Inflammatory macrophage treated with lipopolysaccharide for 4 hours (primary cell): ENCODE results near the gene HENMT1.
A peak's percentile ranks its signal among the peaks of the same experiment; 100 is the strongest.
"Not testable (repeated sequence)": the region's sequence is repeated elsewhere in the genome, so short reads cannot be mapped to it uniquely, and the experiment has no call there.

ENCODE experiments used
- DNase-seq: peaks from one replicate; pipeline ENCODE4 v3.0.0-alpha.2; 2020

The HENMT1 gene

DNA sequence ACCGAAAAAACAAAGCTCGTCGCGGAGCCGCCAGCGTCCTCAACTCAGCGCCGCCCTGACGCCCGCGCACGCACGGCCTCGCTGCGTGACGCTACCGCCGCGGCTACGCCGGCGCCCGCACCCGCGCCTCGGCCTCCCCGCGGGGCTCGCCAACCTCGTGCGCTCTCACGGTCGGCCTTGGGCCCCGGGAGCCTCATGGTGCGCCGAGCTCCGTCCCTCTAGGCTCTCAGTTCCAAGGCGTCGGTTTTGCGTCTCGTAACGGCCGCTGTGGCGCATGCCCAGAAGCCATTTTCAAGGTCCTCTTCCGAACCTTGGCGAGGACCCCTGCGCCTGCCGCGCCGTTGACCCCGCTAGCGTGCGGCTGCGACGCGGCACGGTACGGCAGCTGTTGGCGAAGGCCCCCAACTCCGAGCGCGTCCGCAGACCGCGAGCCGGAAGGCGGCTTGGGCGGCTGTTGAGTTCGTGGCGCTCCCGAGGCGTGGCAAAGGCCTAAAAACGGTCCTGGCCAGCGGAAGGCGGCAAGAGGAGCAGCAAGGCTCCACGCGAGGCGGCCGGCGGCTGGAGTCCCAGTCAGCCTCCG lies at the start of gene HENMT1:
HENMT1 (minus strand) TSS at position 64 of the 580 bp plus-strand sequence. CDS start 1,209 bp downstream, outside the sequence.
- DNase-seq: peak; percentile 72

DNA sequence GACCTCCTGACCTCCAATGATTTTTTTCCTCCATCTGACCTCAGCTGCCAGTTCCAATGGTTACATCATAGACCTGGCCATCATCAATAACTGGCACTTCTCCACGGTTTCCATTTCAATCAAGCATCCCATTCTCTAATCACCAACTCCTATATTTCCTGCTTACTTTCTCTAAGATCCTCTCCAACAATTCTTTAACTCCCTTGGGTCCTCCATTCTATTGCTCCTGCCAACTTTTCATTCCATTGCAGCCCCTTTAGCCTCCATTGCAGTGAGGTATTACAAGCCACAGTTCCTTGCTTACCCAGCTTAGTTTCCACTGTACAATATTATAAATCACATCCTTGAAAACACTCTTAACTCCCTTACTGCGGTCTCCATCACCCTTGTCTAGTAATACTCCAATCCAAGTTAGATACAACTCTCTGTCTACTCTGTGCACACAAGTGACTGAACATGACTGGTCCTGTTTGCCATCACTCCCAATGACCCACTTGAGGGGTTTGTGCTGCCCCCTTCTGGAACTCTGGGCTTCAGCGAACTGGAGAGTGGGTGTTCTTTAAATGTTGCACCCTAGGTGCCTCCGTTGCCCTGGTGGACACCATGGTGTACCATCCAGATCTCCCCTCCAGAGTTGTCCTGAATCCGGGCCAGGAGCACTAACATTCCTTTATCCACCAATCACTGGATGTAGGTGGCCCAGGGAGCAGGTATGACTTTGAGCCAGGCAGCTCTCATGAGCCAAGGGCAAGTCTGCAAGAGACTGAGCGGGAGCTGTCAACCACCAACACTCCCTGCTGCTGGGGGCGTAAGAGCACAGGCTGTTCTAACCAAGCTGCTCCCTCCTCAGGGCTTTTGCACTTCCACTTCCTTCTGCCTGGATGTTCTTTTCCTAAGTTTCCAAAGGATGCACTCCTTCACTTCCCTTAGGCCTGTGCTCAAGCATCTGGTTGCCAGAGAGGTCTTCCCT lies 48.1 kb upstream of the HENMT1 start:
- DNase-seq: peak; percentile 30

DNA sequence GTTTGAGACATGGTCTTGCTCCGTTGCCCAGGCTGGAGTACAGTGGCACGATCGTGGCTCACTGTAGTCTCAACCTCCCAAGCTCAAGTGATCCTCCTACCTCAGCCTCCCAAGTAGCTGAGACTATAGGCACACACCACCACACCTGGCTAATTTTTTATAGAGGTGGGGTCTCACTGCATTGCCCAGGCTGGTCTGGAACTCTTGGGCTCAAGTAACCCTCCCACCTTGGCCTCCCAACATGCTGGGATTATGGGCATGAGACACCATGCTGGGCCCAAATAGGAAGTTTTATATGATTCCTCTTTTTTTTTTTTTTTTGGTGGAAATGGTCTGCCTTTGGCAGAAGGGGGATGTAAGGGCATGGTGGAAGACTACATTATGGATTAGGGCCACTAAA lies 45.8 kb upstream of the HENMT1 start:
- no peak for DNase-seq

DNA sequence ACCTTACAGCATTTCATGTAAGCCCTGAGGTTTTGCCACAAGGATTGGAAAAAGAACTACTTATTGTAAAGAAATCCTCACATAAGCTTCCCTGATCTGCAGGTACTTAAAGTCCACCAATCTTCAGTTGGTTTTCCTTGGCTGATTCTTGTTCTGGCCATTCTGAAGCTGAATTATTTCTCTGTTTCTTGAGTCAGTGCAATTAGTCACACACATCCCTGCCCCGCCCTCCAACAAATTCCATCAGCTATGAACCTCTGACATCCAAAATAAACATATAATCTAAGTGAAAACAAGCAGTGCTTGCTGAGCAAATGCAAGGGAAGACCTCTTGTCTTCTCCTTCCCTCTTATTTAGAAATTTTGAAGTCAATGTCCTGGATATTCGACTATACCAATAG lies 43.6 kb upstream of the HENMT1 start:
- no peak for DNase-seq

DNA sequence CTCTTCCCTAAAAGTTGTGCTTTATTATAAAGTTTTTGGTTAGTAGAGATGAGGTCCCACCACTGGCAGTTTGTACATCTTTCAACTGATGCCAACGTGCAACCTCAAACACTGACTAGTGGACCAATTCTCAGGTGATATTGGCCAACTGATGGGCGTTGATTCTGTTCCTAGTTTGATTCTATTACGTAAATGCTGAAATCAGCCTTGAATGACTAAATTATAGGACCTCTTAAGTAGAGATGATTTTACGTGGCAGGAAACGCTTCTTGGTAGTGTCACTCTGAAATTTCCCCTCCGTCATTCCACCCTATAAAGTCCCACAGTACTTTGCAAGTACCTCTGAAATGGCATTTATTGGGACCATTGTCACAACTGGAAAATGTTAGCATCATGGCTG lies 43.0 kb upstream of the HENMT1 start:
- peak; percentile 33 for DNase-seq

DNA sequence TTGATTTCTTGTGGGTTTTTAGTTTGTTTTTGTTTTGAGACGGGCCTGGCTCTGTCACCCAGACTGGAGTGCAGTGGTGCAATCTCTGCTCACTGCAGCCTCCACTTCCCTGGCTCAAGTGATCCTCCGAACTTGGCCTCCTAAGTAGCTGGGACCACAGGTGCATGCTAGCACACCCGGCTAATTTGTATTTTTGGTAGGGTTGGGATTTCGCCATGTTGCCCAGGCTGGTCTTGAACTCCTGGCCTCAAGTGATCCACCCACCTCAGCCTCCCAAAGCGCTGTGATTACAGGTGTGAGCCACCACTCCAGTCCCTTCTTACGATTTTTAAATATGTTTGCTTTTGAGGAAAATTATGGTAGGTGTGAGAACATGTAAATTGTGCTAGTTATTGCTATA lies 41.2 kb upstream of the HENMT1 start:
- not testable (repeated sequence) for DNase-seq

DNA sequence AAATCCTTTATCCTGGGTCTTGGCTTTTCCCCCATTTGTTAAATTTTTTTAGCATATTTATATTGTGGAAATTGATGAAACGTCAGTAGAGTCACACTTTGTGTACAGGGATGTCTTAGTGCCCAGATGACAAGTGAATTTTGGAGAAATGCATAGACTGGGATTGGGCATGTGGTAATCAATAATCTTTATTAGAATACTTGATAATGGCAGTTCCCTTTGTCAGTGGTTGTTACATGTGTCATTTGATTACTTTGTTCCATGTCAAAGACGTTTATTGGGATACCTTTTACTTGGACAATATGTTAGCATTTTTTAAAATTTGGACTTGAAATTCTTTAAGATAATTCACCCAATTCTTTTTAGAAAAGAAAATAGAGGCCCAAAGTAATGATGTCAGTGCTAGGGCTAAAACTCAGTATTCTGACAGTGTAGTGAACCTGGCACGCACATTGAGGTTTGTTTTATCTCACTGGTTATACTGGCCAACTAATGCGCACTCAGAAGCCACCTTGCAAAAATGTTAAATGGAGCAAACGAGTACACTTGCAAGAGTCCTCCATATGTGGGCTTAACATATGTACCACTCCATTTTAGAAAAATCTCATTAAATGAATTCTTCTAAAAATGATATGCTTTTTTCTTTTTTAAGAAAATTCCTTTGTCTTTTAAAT lies 40.4 kb upstream of the HENMT1 start:
- DNase-seq: no peak

DNA sequence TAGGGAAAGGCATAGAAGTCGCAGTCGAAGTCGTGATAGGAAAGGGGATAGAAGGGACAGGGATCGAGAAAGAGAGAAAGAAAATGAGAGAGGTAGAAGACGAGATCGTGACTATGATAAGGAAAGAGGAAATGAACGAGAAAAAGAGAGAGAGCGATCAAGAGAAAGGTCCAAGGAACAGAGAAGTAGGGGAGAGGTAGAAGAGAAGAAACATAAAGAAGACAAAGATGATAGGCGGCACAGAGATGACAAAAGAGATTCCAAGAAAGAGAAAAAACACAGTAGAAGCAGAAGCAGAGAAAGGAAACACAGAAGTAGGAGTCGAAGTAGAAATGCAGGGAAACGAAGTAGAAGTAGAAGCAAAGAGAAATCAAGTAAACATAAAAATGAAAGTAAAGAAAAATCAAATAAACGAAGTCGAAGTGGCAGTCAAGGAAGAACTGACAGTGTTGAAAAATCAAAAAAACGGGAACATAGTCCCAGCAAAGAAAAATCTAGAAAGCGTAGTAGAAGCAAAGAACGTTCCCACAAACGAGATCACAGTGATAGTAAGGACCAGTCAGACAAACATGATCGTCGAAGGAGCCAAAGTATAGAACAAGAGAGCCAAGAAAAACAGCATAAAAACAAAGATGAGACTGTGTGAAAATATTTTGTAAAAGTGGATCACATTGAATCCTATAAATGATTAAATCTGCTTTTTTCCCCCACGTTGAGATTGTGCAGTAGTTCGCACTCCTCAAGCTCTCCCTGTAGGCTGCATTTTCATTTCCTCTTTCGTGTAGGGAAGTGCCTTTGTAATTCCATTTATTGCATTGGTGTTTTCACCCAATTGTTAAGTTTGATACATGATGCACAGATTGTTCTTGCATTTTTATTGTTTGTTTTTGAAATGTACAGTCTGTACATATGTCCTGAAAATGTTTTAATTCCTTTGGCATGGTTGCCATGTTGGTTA lies 38.8 kb upstream of the HENMT1 start:
- peak; percentile 74 for DNase-seq

DNA sequence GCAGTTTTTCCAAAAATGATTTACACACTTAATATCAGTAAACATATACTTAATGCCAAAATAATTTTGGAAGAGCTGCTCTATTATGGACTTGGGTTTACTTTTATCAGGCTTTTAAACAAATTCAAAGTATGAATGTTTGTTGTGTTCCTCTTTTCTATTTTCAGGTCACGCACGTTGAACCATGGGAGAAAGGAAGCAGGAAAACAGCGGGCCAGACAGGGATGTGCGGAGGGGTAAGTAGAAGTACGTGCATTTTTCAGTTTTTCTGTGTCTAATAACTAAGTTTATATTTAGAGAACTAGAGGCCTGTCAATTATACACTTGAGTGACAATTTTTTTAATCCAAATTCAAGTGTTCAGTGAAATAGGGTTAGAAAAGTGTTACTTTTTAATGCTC lies 34.6 kb upstream of the HENMT1 start:
- peak; percentile 25 for DNase-seq

DNA sequence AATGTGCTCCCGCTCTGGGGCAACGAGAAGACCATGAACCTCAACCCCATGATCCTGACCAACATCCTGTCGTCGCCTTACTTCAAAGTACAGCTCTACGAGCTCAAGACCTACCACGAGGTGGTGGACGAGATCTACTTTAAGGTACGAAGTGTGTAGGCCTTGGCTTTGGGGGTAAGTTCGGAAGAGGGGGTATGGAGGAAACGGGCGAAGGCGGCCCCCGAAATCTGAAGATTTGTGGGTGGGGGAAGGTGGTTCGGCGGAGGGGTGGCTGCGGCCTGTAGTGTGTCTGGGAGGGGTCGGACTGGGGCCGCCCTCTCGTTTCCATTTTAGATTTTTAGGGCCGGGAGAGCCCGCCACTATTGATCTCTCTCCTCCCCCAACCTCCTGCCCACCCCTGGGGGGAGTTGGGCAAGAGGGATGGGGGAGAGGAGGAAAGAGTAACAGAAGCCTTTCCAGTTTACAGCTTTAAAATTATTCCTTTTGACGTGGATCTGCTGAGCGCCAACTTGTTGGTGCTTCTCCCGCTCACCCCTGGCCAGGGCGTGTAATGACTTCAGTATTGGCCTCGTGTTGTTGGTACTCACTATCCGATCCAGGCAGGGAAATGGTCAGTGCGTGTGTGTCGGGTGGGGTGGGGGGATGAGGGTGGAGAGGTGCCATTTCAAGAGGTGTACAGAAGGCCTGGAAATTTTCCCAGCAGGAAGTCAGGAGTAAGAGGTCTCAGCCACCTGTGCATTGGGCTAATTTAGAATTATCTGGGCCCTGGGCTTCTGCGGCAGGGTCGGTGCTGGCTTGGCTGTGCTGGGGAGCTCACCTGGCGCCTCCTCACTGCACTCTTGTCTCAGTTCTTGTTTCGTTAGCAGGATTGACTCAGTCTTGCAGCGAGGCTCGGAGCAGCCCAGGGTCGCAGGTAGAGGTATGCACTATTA lies 32.1 kb upstream of the HENMT1 start:
- peak; percentile 66 for DNase-seq

DNA sequence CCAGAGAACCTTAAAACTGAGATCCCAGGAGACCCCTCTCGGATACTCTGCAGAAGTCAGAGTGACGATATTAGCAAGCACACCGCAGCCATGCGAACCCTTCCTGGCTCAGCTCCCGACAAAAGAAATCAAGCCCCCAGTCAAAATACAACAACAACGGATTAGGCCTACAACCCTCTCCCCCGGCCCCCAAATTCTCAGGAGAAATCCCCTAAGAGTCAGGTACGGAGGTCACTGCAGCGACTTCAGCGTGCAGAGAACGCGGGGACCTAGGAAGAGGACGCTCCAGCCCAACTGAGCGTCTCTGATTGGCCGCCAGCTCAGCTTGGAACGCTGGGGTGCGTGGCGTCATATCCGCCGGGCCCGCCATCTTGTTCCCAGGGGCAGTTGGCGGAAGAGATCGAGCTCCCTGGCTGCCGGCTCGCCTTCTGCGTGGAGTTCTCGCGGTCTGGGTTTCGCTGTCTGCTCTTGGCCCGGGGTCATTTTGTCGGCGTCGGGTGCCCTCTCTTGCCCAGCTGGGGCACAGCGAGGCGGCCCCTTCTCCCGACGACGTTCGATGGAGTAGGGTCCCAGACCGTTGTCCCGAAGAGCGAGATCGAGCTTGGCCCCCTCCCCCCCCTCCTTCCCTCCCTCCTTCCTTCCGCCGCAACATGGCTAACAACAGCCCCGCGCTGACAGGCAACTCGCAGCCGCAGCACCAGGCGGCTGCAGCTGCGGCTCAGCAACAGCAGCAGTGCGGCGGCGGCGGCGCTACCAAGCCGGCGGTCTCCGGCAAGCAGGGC lies 31.2 kb upstream of the HENMT1 start, which contains the start of gene PRPF38B:
PRPF38B (plus strand) TSS at position 369 of the 782 bp plus-strand sequence; CDS start at position 651, 282 bp downstream.
- peak; percentile 93 for DNase-seq

DNA sequence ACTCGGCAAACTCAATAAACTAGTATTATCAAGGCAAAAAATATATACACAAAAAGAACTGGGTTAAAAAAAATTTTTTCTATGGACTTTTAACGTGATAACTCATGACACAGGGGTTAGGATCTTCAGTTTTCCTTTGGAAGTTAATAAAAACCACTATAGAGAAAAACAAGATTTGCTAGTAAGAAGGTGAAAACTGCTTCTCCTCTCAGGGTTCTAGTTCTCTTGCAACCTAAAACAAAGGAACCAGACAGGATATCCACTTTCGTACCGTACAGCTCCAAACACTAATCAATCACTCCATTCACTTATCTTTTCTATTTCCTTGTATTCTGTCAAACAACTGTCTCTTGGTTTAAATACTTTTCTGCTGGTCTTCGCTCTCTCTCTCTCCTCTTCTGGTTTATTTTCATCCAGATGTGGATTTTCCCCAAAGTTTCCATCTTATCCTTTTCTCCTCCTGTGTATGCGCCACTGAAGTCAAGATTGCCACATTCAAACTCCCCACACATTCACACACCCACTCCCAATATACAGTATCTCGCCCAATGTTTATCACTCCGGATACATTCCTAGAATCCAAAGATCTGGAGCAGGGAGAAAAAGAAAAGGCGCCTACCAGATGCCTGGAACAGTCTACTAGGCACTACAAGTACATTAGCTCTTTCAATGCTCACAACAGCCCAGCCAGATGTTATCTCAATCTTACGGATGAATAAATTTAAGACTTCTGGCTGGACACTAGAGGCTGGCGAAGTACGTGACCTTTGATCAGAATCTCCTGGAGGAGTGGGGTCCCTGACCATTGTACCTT lies 30.4 kb upstream of the HENMT1 start:
- no peak for DNase-seq

DNA sequence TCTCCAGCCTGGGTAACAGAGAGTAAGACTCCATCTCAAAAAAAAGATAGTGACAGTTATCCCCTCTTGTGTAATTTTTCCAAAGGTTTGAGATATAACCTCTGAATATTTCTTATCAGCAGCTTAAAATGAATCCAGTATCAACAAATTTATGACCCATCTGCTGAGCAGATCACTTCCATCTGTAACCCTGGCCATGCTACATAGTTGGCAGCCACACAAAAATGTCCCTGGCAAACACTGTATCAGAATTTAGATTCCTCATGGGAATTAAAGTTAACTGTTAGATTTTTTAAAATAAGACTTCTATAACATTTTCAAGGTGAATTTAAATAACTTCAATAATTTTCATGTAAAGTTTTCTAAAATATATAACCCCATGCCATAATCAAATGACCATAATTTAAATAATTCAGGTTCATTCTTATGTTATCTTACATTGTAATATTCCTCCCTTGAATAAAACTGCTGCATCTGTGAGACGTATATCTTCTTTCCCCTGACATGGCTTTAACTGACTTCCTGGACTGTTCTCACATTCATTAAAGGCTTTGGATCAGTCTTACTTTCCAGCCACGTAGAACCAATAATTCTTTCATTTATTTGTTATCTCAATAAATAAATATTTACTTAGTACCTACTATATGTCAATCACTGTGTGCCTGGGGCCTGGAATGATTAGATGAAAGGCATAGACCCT lies 25.9 kb upstream of the HENMT1 start:
- no peak for DNase-seq

DNA sequence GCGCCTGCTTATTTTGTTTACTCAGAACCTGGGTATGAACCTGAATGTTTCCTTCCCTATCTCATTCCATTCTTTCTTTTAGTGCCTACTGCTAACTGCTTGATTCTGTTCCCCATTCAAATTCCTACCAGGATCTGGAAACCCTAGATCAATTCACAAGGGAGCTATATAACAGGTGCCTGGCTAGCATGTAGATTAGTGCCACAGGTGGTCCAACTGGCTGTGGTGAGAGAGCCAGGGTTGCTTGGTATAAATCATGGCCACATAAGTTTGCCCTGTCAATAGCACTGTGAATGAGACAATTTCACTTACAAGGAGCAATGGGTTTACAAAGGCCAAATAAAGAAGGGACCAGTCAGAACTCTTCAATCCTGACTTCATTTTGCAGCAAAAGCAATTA lies 24.6 kb upstream of the HENMT1 start:
- DNase-seq: no peak

DNA sequence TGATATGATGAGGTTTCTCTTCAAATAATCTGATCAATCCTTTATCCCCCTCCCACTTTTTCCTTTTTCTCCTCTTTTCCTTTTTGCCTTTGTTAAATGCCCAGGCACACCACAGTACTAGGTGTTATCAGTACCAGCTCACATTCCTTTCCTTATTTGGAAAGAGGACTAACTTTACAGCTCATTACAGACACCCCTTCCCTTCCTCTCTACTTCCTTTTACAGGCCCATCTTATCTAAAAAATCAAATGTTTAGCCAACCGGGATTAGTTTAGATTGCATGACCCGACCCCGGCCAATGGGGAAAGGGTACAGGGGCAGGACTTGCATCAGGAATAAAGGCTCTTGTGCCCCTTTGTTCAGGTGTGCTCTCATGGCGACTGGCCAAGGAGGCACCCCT lies 20.8 kb upstream of the HENMT1 start:
- DNase-seq: not testable (repeated sequence)

DNA sequence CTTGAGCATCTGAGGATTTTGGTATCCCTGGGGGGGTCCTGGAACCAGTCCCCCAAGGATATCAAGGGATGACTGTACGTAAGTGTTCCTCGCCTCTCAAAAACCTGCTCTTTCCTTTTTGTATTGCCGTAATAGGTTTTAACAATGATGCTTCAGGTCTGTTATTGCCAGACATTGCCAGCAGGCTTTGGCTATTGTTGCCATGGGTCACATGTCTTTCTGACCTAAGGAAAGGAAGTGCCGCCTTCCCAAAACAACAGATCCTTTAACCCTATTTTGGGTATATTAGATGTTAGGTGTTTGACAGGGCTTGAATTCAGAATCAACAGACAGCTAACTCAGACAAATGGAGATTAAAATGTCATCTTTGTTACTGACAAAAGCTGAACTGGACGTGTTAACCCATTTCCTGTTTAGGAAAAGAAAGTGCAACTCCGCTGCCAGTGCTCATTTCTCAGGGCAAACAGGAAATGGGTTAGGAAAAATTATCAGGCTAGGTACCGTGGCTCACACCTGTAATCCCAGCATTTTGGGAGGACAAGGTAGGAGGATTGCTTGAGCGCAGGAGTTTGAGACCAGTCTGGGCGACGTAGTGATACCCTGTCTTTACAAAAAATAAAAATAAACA lies 18.8 kb upstream of the HENMT1 start:
- no peak for DNase-seq

DNA sequence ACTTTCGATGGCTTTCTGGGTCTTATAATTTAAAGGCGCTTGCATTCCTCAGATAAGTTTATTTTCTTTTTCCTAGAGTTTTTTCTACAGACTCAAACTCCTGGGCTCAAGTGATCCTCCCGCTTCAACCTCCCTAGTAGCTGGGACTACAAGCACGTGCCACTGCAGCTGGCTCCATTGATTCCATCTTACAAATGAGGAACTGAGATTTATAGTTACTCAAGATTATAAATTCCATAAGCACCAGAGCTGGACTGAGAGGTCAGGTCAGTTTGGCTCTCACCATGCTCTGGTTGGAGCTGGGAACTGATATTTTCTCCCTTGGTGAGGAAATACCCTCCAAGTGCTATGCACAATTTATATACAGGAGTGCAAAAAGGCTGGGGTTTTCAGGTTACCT lies 17.8 kb upstream of the HENMT1 start:
- DNase-seq: peak; percentile 81

DNA sequence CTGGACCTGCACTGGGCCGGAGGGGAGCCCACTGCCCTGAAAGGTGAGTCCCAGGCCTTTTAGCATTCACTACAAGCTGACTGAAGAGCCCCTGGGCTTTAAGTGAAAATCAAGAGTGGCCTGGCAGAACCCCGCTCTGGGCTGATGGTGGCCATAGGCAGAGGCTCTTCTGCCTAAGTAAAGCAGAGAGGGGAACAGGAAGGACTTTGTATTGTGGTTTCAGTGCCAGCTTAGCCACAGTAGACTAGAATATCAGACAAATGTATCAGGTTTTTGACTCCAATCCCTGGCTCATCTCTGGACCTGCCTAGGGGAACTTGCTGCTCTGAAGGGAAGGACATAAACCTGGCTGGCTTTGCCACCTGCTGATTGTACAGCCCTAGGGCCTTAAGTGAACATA lies 10.2 kb upstream of the HENMT1 start:
- no peak for DNase-seq
